ENCODE data around the gene MED12.
A peak's percentile ranks its signal among the peaks of the same experiment; 100 is the strongest.

Gene MED12

DNA sequence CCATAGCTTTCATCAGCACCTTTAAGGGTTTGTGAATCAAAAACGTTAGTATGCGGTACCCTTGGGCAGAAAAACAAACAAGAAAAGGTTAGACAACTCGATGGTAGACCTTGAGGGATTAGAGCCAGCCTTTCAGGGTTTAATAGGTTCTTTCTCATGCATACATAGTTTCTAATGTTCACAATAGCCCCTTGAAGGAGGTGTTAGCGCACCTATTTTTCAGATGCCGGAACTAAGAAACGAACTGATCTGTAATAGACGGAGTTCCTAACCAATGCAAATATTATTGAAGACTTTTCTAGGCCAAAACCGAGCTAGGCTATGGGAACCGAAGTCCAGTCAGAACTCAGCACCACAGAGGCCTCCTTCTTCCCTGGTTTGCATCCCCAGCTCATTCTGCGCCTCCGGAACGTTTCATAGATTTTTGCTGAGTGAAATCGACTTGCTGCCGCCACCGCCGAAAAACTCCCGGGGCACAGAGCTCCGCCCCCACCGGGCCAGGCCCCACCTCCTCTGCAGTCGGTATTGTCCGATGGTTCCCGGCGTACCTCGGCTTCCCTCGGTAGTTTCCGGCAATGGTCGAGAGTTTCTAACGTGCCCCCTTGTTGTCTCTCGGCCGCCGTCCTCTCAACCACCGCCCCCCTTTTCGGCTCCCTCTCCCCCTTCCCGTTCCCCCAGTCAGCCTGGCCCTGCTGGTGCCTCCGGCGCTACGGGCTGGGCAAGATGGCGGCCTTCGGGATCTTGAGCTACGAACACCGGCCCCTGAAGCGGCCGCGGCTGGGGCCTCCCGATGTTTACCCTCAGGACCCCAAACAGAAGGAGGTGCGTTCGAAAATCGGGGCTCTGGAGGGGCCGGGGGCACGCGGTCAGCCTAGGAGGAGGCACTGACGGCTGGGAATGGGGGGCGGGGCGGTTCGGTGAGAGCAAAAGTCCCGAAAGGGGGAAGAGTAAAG, at the start of gene MED12:
TSS of gene MED12 (plus strand) at position 565 of the 953 bp plus-strand sequence. CDS start at position 724, 159 bp downstream.
- DNase-seq, result peak; percentile 53 to 66

DNA sequence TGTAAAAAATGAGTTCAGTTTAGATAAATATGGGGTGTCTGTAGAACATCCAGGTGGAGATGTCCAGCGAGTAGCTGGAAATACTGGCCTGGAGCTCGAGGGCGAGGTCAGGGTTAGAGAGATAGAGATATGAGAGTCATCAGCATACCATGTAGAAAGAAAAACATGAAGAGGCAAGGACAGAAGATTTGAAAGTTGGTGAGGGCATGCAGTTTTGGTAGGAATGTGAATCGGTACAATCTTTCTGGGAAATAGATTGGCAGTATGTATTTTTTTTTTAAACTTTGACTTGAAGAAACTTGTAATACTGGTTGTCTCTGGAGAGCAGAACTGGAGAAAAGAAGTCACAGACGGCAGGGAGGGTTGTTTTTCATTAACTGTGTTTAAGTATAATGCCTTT, 47.9 kb upstream of the MED12 start:
- DNase-seq, result no peak

DNA sequence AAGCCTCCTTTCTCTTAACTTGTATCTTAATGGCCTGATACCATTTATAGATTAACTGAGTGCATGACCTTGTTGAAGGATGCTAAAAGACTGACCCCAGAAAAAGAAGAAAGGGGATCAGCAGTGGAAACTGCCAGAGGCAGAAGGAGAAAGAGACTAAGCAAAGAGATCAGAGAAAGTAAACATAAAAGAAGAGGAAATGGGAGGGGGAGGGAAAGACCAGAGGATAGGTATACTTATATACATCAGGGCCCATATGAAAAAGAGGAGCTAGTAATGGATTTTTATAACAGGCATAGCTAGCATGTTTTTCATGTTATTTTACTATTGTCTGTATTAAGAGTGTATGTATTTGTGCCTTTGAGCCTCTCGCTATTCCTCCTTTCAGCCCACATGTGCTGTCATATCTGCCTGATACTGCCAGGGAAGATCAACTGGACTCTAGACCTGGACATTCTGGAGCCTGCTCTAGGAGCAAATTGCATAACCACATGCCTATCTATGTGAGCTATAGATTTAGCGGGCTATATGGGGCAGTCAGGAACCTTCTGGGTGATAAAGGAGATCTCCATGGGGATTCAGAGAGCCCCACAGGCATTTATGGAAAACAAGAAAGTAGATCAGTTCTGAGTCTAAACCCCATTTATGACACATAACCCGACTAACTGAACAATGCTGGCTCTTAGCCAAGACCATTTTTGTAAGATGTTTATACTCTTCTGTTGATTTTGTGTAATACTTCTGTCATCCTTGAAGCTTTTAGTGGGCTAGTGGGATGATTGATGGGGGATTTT, 36.9 kb upstream of the MED12 start:
- no peak for DNase-seq

- DNase-seq, result no peak
Measured at GRCh38 chrX:71082124-71082647, 36.2 kb upstream of the MED12 start.

- DNase-seq, result no peak
Measured at GRCh38 chrX:71082822-71083221, 35.6 kb upstream of the MED12 start.

DNA sequence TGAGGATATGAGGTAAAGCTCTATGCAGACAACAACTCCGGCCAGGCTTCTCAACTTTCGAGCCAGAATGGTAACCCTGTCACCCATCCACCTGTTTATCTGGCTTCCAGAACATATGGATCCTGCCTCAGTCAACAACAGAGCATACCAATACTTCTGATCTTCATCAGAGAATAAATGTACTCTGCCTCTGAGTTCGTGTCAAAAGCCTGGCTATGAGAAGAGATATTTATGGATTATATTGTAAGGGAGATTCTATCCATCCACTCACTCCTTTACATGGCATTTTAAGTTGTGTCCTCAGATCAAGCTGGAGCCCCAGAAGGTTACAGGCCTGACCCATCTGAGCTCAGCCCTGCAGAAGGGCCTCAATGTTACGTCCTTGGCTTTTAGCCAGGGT, 32.5 kb upstream of the MED12 start:
- no peak for DNase-seq

DNA sequence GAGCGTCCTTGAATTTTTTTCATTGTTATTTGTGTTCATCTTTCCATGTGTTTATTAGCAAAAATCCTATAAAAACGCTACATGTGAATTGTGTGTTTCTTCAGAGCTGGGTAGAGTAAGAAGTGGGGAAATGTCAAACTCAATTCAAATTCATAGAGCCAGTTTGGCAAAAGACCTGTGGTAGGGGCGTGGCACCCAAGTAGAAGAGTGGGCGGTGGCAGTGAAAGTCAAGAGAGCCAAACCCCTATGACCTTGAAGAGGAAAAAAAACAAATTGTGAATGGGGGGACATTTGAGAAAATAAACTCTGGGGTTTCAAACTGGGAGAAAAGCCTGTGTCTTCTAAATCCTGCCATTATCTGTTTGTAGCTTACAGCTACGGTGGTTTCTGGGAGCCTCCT, 27.1 kb upstream of the MED12 start:
- no peak for DNase-seq

DNA sequence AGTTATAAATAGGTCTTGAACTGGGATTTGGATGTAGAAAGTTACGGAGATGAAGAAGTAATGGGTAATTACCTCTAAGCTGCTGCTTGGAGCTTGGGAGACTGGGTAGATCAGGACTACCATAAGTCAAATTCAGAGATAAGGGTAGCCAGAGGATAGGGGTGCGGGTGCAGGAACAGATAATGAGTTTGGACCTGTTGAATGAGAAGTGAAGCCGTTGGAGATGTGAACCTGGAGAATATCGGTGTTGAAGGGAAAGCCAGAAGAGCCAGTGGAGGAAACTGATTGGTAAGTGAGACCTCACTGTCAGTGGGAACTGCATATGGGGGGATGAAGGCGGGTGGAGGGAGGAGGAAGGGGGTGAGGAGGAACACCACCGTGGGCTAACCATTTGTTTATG, 23.4 kb upstream of the MED12 start:
- DNase-seq, result no peak

- peak; percentile 76 to 83 for DNase-seq
Measured at GRCh38 chrX:71095555-71095980, 22.8 kb upstream of the MED12 start, which contains the start of gene FOXO4. Gene FOXO4 (plus strand): TSS chrX:71095851. CDS start chrX:71096529, 678 bp downstream.

DNA sequence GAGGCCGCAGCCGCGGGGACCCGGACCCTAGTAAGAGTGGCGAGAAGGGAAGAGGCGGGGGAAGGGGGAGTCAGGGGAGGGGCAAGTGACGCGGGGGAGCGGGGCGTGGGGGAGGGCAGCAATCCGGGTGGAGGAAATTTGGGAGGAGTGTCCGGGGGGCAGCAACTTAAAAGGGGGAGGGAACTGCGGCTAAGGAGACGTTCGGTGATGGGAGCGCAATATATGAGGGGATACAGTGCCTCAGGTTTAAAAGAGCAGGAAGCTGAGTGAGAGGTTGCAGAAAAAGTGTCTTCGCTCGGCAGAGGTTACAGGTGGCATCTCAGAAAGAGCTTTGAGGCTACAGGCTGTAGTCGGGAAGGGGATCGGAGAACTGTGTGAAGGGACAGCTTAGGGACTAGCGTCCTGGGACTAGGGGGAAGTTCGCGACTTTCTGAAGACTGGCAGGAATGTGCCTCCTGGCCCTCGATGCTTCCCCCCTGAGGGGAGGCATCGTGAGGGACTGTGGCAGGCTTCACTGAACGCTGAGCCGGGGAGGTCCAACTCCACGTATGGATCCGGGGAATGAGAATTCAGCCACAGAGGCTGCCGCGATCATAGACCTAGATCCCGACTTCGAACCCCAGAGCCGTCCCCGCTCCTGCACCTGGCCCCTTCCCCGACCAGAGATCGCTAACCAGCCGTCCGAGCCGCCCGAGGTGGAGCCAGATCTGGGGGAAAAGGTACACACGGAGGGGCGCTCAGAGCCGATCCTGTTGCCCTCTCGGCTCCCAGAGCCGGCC, 22.2 kb upstream of the MED12 start:
- peak; percentile 56 to 67 for DNase-seq

DNA sequence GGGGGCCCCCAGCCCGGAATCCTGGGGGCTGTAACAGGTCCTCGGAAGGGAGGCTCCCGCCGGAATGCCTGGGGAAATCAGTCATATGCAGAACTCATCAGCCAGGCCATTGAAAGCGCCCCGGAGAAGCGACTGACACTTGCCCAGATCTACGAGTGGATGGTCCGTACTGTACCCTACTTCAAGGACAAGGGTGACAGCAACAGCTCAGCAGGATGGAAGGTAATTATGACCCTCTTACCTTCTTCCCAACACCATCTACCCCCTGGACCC, 21.7 kb upstream of the MED12 start:
- DNase-seq, result no peak

DNA sequence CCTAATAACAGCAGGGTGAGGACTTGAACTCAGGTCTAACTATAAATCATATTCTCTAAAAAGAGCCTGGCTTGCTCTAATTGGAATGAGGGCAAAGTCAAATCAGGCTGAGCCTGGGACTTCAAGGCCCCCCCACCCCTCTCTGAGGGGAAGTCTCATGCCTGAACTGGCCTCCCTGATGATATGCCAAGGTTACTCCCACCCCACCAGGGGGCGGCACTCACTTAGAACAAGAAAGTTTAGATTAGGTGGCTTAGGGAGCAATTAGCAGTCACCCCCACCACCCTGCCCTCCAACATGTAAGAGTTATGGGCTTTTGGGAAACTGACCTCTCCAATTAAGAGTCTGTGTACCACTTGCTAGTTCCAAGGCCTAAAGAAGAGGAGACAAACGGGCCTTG, 20.1 kb upstream of the MED12 start:
- peak; percentile 66 to 79 for DNase-seq

GRCh38 chrX:71098951-71099506, 19.4 kb upstream of the MED12 start:
- no peak for DNase-seq

DNA sequence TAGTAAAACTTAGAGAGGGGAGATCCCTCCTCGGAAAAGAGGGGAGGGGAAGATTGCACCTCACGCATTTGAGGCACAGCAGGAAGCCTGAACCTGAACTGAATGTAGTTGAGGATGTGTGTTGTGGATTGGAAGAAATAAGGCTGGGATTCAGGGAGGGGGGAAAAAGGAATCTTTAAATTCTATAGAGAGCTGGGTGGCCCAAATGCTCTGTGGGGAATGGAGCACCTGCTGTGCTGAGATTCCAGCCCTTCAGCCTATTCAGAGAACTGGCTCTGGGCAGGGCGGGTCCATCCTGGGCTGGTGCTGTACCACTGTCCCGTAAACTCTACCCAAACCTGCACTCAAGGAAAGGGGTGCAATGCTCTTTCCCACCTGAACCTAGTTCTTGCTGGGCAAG, 18.7 kb upstream of the MED12 start:
- no peak for DNase-seq

GRCh38 chrX:71100581-71101505, 17.6 kb upstream of the MED12 start:
- DNase-seq, result no peak

DNA sequence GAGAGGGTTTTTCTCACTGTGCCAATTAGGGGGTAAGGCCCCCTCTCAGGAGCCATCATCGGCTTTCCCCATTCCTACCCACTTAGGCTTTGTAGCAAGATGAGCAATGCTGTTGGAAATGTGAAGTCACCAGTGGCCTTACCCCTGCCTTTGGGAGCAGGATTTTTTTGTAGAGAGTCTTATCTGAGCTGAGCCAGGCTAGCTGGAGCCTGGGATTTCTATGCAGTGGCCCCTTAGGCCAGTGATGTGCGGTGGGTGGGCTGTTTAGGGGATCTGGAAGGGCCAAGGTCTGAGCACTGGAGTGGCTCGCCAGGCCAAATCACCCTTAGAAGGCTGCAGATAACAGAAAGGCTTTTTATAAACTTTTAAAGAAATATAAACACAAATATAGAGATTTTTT, 16.1 kb upstream of the MED12 start:
- no peak for DNase-seq

GRCh38 chrX:71103110-71103983, 15.0 kb upstream of the MED12 start:
- peak; percentile 86 to 87 for DNase-seq

GRCh38 chrX:71105628-71106027, 12.8 kb upstream of the MED12 start:
- no peak for DNase-seq

DNA sequence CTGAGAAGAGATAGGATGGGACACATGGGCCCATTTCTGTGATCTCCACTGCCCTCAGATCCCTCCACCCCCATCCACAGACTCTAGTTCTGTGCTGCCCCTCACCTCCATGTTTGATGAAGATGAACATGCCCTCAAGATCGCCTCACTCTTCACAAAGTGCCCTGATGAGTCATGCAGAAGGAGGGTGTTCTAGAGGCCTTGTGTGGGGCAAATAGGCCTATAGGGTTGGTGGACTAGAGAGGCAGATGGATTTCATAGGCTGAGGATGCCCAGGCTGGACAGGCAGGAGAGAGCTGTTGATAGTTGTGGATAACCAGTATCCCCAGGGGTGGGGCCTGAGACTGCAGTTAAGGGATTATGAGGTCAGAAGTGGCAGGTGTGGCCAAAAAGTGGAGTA, 12.0 kb upstream of the MED12 start, which contains the start of gene CXorf65:
TSS of gene CXorf65 (minus strand) at position 314 of the 400 bp plus-strand sequence. CDS start at position 130, 184 bp downstream.
- DNase-seq, result peak; percentile 9 to 24

DNA sequence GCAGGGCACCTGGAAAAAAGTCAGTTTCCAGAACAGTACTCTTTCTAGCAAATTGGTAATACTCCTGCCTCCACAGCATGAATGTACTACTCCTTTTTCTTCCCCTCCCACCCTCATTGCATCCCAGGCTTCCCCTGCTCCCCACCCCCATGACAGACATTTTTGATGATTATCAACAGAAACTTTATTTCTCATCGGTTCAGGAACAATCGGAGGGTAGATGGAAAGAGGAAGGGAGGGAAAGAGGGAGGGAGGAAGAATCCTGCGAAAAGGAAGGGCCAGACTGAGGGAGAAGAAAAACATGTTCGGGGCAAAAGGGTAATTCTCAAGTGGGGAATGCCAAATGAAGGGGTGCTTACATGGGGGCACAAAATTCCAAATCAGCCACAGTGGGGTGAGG, 11.2 kb upstream of the MED12 start:
- no peak for DNase-seq
